Progenitor cell of endocrine pancreas (in vitro differentiated cells): ENCODE data around the gene SSH2. TPM values are rescaled to one million over a fixed set of nuclear protein-coding genes. Genes with fewer than 3 reads are reported as not detected.
A peak's percentile ranks its signal among the peaks of the same experiment; 100 is the strongest.

Source experiments
- DNase-seq: peaks from one replicate; pipeline ENCODE4 v3.0.0; 2021; ENCODE audit warnings: low spot score; ENCODE audit not compliant: unreplicated experiment
- H3K27ac Mint-ChIP-seq: 2 replicates; pipeline ENCODE4 v1.8.0; 2021; ENCODE audit warnings: mild to moderate bottlenecking, moderate library complexity, mixed read lengths
- H3K27me3 Mint-ChIP-seq: 2 replicates; pipeline ENCODE4 v1.8.0; 2021; ENCODE audit warnings: mixed read lengths
- H3K36me3 Mint-ChIP-seq: 2 replicates; pipeline ENCODE4 v1.8.0; 2022; ENCODE audit warnings: mixed read lengths; ENCODE audit not compliant: insufficient read depth
- H3K4me1 Mint-ChIP-seq: 2 replicates; pipeline ENCODE4 v1.8.0; 2021; ENCODE audit warnings: low read depth, mixed read lengths
- H3K4me3 Mint-ChIP-seq: 2 replicates; pipeline ENCODE4 v1.8.0; 2021; ENCODE audit warnings: low read depth, mild to moderate bottlenecking, moderate library complexity, mixed read lengths
- H3K9me3 Mint-ChIP-seq: 2 replicates; pipeline ENCODE4 v1.8.0; 2021; ENCODE audit warnings: low read depth, mixed read lengths
- CTCF ChIP-seq: fragments of 200-600 bp; sonication (generic); IDR thresholded peaks from one replicate; pipeline ENCODE4 v1.5.0; 2021; ENCODE audit warnings: antibody characterized with exemption, mild to moderate bottlenecking; ENCODE audit not compliant: unreplicated experiment
- total RNA-seq: library from RNA; stranded (reverse); gene quantifications from 2 replicates; pipeline ENCODE4 v1.2.1, GENCODE V29; 2021

Gene SSH2
- total RNA-seq, 1 donor from 2014 or later = 20.7 TPM

DNA sequence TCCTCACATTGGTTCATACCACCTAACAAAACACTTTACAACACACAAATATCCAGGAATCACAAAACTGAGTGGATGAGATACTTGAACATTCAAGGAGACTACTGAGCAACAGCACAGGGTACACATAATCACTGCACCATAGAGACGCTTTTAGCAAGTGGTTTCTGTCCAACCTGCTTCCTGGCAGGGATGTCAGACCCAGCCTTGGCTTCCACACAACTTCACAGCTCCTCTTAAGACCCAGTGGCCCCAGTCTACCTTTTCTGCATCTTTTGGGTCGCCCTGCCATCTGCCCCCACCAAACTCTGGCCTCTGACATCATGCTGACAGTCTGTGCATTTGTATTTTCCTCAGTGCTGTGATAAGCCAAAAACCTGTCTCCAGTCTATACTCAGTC lies 301.4 kb downstream of the SSH2 start:
- H3K27ac Mint-ChIP-seq = no peak overlapping the region
- no peaks in the 10 kb centered on the region for H3K9me3 Mint-ChIP-seq
- H3K36me3 Mint-ChIP-seq = peaks cover 11% of the 10 kb centered on the region
- peaks cover 18% of the 10 kb centered on the region for H3K27me3 Mint-ChIP-seq
- no peak for DNase-seq
- no peak overlapping the region for H3K4me3 Mint-ChIP-seq
- no peaks in the 10 kb centered on the region for H3K4me1 Mint-ChIP-seq
- no peak for TF ChIP-seq CTCF

DNA sequence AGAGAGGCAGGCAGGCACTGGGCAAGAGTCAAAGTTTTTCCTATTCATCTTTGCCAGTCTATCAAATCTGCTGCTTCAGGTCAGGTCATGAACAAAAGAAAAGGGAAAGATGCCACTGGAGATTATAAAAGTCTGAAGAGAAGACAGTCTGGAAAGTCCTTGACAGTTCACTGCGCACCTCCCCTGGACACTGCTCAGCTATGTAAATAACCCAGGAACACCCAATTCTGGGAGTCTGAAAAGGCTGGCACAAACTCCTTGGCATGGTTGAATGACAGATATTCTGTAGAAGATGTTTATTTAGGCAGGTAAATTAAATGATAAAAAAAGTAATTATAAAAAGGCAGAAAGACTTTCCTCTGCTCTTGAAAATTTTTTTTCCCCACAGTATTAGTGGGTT lies 302.1 kb downstream of the SSH2 start:
- H3K4me1 Mint-ChIP-seq = no peaks in the 10 kb centered on the region
- peaks cover 25% of the 10 kb centered on the region for H3K27me3 Mint-ChIP-seq
- no peak overlapping the region for H3K27ac Mint-ChIP-seq
- no peak overlapping the region for H3K4me3 Mint-ChIP-seq
- no peak for DNase-seq
- TF ChIP-seq CTCF = no peak
- H3K36me3 Mint-ChIP-seq = peaks cover 11% of the 10 kb centered on the region
- no peaks in the 10 kb centered on the region for H3K9me3 Mint-ChIP-seq

DNA sequence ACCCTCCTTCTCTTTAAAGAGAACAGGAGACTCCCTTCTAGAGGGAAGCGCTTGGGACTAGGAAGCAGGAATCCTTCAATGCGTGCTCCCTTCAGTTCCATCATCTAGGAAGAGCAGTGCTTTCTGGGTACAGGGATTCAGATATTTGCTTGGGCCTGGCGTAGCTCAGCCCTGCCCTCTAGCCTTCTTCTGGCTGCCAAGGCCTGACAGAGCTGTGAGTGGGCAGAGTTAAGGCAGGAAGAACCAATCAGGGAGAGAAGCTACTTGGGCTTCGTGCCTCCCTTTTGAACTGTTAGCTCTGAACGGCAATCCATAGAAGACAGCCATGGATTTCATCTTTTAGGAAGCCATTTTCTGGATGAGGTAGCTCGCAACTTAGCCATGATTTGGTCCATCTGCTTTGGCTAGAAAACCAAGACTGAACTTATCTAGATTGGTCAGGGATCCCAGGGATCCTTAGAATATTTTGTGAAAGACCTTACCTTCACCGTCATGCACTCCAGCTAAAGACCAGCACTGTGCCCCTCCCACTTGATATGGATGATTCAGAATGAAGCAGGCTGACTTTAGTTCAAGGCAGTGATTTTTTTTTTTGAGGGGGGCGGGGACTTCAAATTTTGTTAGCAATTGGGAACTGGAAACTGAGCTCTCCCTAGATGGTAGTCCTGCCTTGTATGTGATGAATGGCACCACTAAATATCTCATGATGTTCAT lies 304.8 kb downstream of the SSH2 start:
- no peak for TF ChIP-seq CTCF
- no peak for DNase-seq
- H3K4me1 Mint-ChIP-seq = no peaks in the 10 kb centered on the region
- no peak overlapping the region for H3K4me3 Mint-ChIP-seq
- peaks cover 50% of the 10 kb centered on the region for H3K27me3 Mint-ChIP-seq
- H3K27ac Mint-ChIP-seq = no peak overlapping the region
- peaks cover 2% of the 10 kb centered on the region for H3K36me3 Mint-ChIP-seq
- no peaks in the 10 kb centered on the region for H3K9me3 Mint-ChIP-seq

- no peak overlapping the region for H3K4me3 Mint-ChIP-seq
- H3K4me1 Mint-ChIP-seq = no peaks in the 10 kb centered on the region
- no peak overlapping the region for H3K27ac Mint-ChIP-seq
- TF ChIP-seq CTCF = no peak
- H3K9me3 Mint-ChIP-seq = no peaks in the 10 kb centered on the region
- no peak for DNase-seq
- H3K36me3 Mint-ChIP-seq = peaks cover 2% of the 10 kb centered on the region
- peaks cover 56% of the 10 kb centered on the region for H3K27me3 Mint-ChIP-seq
Measured at GRCh38 chr17:29624586-29624985, 305.4 kb downstream of the SSH2 start.

DNA sequence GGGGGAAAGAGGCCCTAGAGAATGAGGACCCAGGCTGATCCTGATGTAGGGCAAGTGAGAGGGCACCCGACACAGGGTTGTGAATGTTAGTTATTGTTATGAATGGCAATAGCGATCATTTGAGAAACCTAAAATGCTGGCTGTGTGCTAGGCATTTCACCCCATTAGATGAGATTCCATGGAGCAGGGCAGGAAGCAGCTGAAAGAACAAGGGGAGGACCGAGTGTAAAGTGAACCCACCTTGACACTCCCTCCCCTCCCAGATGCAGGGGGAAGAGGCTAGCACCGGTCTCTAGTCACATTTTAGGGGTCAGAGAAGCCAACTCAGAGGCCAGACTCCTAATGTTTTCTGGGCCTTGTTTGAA lies 306.8 kb downstream of the SSH2 start:
- H3K36me3 Mint-ChIP-seq = peaks cover 2% of the 10 kb centered on the region
- TF ChIP-seq CTCF = no peak
- no peaks in the 10 kb centered on the region for H3K4me1 Mint-ChIP-seq
- DNase-seq = no peak
- no peak overlapping the region for H3K27ac Mint-ChIP-seq
- H3K4me3 Mint-ChIP-seq = peak overlapping the region; percentile 68
- no peaks in the 10 kb centered on the region for H3K9me3 Mint-ChIP-seq
- peaks cover 69% of the 10 kb centered on the region for H3K27me3 Mint-ChIP-seq
